Thyroid gland (tissue), 4 donors: ENCODE measurements around the gene NGB. TPM values are rescaled to one million over a fixed set of nuclear protein-coding genes. Genes with fewer than 3 reads are reported as not detected.

Experiments used
- DNase-seq, 2 donors: peaks; one replicate each; pipeline ENCODE4 v3.0.0-alpha.2; 2019
- H3K27ac ChIP-seq, 3 donors: fragments of 200-600 bp; sonication (generic); 1 replicate in 2 of 3; 2 replicates in 1 of 3; pipeline ENCODE4 v1.5.1; 2016 to 2019; ENCODE audit warnings: mild to moderate bottlenecking in 1 of 3, moderate library complexity in 1 of 3
- H3K27me3 ChIP-seq: fragments of 200-600 bp; sonication (generic); one replicate; pipeline ENCODE4 v1.5.1; 2019
- H3K36me3 ChIP-seq, 2 donors: fragments of 200-600 bp; sonication (generic); one replicate each; pipeline ENCODE4 v1.5.1; 2016 to 2019
- H3K4me1 ChIP-seq, 2 donors: fragments of 200-600 bp; sonication (generic); one replicate each; pipeline ENCODE4 v1.5.1; 2017 to 2019
- H3K4me3 ChIP-seq, 3 donors: fragments of 200-600 bp; sonication (generic); replicated peaks in 1 of 3; 1 replicate in 2 of 3; 2 replicates in 1 of 3; pipeline ENCODE4 v1.5.1; 2016; ENCODE audit warnings: mild to moderate bottlenecking in 1 of 3
- H3K9me3 ChIP-seq: fragments of 200-600 bp; sonication (generic); one replicate; pipeline ENCODE4 v1.5.1; 2017
- POLR2A ChIP-seq, 2 donors: fragments of 450-650 bp; IDR thresholded peaks; one replicate each; pipeline ENCODE4 v1.6.1; 2017; ENCODE audit warnings: antibody characterized with exemption in 2 of 2, mild to moderate bottlenecking in 2 of 2, moderate library complexity in 1 of 2
- WGBS, 2 donors: methylation state at CpG; one replicate each; pipeline ENCODE4 v1.1.5; 2017; 5-methylcytosine and 5-hydroxymethylcytosine counted together
- intact Hi-C: fragments of 100-400 bp; cut with DNase I; formaldehyde crosslinking; loops from one replicate; pipeline ENCODE4 v1.15.1; 2023
- total RNA-seq, 4 donors: library from RNA; depleted of rRNA; stranded (reverse); fragments of >200 nt; gene quantifications; one replicate each; pipeline ENCODE4 v1.2.3, GENCODE V29; 2016
- TF ChIP-seq, protein P1 (sequence below), 6 experiments: fragments of 200-600 bp in 3 of 6; fragments of 450-650 bp in 3 of 6; sonication (generic) in 3 of 6; IDR thresholded peaks; one replicate each; pipeline ENCODE4 v1.5.1; 2016 to 2019; ENCODE audit warnings: antibody characterized with exemption in 6 of 6, mild to moderate bottlenecking in 2 of 6, inconsistent platforms in 1 of 6, moderate library complexity in 1 of 6

NGB gene
- total RNA-seq, 4 donors from 2014 or later: not detected

- H3K4me1 ChIP-seq: no peaks in the 10 kb centered on the region
- H3K36me3 ChIP-seq: no peaks in the 10 kb centered on the region
- no peaks in the 10 kb centered on the region for H3K27me3 ChIP-seq
- no peak overlapping the region for H3K4me3 ChIP-seq
- no peak overlapping the region for H3K27ac ChIP-seq
- intact Hi-C loops: no loop called here
- 95 to 98% methylated on average over 1 of the region's 1 CpG for WGBS, 2 donors
- H3K9me3 ChIP-seq: no peaks in the 10 kb centered on the region
- no peak for DNase-seq
- TF ChIP-seq, protein P1, sequence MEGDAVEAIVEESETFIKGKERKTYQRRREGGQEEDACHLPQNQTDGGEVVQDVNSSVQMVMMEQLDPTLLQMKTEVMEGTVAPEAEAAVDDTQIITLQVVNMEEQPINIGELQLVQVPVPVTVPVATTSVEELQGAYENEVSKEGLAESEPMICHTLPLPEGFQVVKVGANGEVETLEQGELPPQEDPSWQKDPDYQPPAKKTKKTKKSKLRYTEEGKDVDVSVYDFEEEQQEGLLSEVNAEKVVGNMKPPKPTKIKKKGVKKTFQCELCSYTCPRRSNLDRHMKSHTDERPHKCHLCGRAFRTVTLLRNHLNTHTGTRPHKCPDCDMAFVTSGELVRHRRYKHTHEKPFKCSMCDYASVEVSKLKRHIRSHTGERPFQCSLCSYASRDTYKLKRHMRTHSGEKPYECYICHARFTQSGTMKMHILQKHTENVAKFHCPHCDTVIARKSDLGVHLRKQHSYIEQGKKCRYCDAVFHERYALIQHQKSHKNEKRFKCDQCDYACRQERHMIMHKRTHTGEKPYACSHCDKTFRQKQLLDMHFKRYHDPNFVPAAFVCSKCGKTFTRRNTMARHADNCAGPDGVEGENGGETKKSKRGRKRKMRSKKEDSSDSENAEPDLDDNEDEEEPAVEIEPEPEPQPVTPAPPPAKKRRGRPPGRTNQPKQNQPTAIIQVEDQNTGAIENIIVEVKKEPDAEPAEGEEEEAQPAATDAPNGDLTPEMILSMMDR (IDR thresholded peaks at IDR 0.05): no peak
- TF ChIP-seq POLR2A (IDR thresholded peaks at IDR 0.05): no peak
Measured at GRCh38 chr14:77246784-77247183, 24.2 kb downstream of the NGB start.

GRCh38 chr14:77245820-77246219 is 25.2 kb downstream of the NGB start:
- Histone ChIP-seq H3K9me3 (no peaks in the 10 kb centered on the region), H3K27ac (no peak overlapping the region), H3K4me3 (no peak overlapping the region), H3K4me1 (no peaks in the 10 kb centered on the region), H3K27me3 (no peaks in the 10 kb centered on the region), H3K36me3 (no peaks in the 10 kb centered on the region)
- TF ChIP-seq POLR2A (IDR thresholded peaks at IDR 0.05): no peak
- TF ChIP-seq, protein P1 (IDR thresholded peaks at IDR 0.05): no peak
- whole genome bisulfite sequencing, 2 donors: 82 to 83% methylated on average over 4 of the region's 4 CpGs
- no peak for DNase-seq
- intact Hi-C loops: no loop called here

- H3K4me1 ChIP-seq: no peaks in the 10 kb centered on the region
- H3K9me3 ChIP-seq: no peaks in the 10 kb centered on the region
- intact Hi-C loops: no loop called here
- H3K36me3 ChIP-seq: no peaks in the 10 kb centered on the region
- H3K4me3 ChIP-seq: no peak overlapping the region
- 76 to 88% methylated on average over 4 of the region's 4 CpGs for WGBS, 2 donors
- no peak for DNase-seq
- no peak overlapping the region for H3K27ac ChIP-seq
- TF ChIP-seq, protein P1 (IDR thresholded peaks at IDR 0.05): no peak
- TF ChIP-seq POLR2A (IDR thresholded peaks at IDR 0.05): no peak
- no peaks in the 10 kb centered on the region for H3K27me3 ChIP-seq
Measured at GRCh38 chr14:77243853-77244252, 27.2 kb downstream of the NGB start.

GRCh38 chr14:77242752-77243151 is 28.3 kb downstream of the NGB start:
- Histone ChIP-seq H3K27ac (no peak overlapping the region), H3K9me3 (no peaks in the 10 kb centered on the region), H3K27me3 (no peaks in the 10 kb centered on the region), H3K4me1 (no peaks in the 10 kb centered on the region), H3K36me3 (no peaks in the 10 kb centered on the region), H3K4me3 (no peak overlapping the region)
- intact Hi-C loops: no loop called here
- no peak for TF ChIP-seq POLR2A (IDR thresholded peaks at IDR 0.05)
- TF ChIP-seq, protein P1 (IDR thresholded peaks at IDR 0.05): no peak
- DNase-seq: no peak
- 81 to 90% methylated on average over 12 of the region's 12 CpGs for WGBS, 2 donors

DNA sequence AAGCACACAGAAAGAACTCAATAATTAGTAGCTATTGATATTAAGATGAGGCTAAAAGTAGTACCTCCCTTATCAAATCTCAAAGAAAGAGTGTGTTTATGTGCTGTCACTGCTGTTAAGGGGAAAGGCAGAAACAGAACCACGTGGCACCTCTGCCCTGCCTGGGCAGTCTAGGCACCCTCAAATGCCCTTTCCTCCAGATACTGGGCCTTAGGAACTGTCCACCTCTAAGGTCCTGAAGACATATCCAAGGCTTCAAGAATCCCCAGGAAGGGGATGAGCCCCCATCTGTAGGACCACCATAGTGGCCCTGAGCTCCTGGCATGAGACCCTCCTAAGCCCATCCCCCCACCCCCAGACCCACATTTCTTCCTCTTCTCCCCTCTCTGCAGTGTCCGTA is 29.1 kb downstream of the NGB start:
- no peaks in the 10 kb centered on the region for H3K9me3 ChIP-seq
- no peaks in the 10 kb centered on the region for H3K27me3 ChIP-seq
- TF ChIP-seq POLR2A (IDR thresholded peaks at IDR 0.05): no peak
- TF ChIP-seq, protein P1 (IDR thresholded peaks at IDR 0.05): no peak
- no peak overlapping the region for H3K4me3 ChIP-seq
- no peaks in the 10 kb centered on the region for H3K4me1 ChIP-seq
- intact Hi-C loops: no loop called here
- WGBS, 2 donors: 53 to 68% methylated on average over 2 of the region's 2 CpGs
- H3K36me3 ChIP-seq: no peaks in the 10 kb centered on the region
- no peak for DNase-seq
- no peak overlapping the region for H3K27ac ChIP-seq
